Trophoblast cell (in vitro differentiated cells and primary cell): ENCODE results near the gene CPNE9.

Experiments used
- DNase-seq, 2 donors: peaks; one replicate each; pipeline ENCODE4 v3.0.0-alpha.2; 2016
- H2AFZ ChIP-seq: 2 replicates; pipeline ENCODE4 v1.6.1; 2013; ENCODE audit warnings: low read length, moderate library complexity, mild to moderate bottlenecking; ENCODE audit not compliant: insufficient read depth, poor library complexity
- H2AK5ac ChIP-seq: 2 replicates; pipeline ENCODE4 v1.6.1; 2013; ENCODE audit warnings: mild to moderate bottlenecking, low read length
- H2BK120ac ChIP-seq: 2 replicates; pipeline ENCODE4 v1.6.1; 2013; ENCODE audit warnings: low read length, mild to moderate bottlenecking, moderate library complexity; ENCODE audit not compliant: insufficient read depth, poor library complexity
- H2BK12ac ChIP-seq: 2 replicates; pipeline ENCODE4 v1.6.1; 2013; ENCODE audit warnings: mild to moderate bottlenecking, low read length, moderate library complexity
- H2BK5ac ChIP-seq: 2 replicates; pipeline ENCODE4 v1.6.1; 2013; ENCODE audit warnings: low read length, low read depth, moderate library complexity, mild to moderate bottlenecking; ENCODE audit not compliant: poor library complexity
- H3K14ac ChIP-seq: 2 replicates; pipeline ENCODE4 v1.6.1; 2013; ENCODE audit warnings: mild to moderate bottlenecking, low read length
- H3K18ac ChIP-seq: 2 replicates; pipeline ENCODE4 v1.6.1; 2013; ENCODE audit warnings: mild to moderate bottlenecking, low read length
- H3K23ac ChIP-seq: 2 replicates; pipeline ENCODE4 v1.6.1; 2013; ENCODE audit warnings: low read length
- H3K27ac ChIP-seq: 2 replicates; pipeline ENCODE4 v1.5.1; 2013; ENCODE audit warnings: low read depth, mild to moderate bottlenecking, inconsistent platforms, low read length, moderate library complexity
- H3K27me3 ChIP-seq: 2 replicates; pipeline ENCODE4 v1.6.1; 2013; ENCODE audit warnings: inconsistent platforms, mild to moderate bottlenecking, low read length, moderate library complexity; ENCODE audit not compliant: insufficient read depth
- H3K36me3 ChIP-seq, 2 experiments: 1 replicate in 1 of 2; 2 replicates in 1 of 2; pipeline ENCODE4 v1.6.1; 2013; ENCODE audit warnings: low read length in 2 of 2, mild to moderate bottlenecking in 2 of 2, moderate library complexity in 1 of 2; ENCODE audit not compliant: insufficient read depth in 2 of 2, control insufficient read depth in 1 of 2
- H3K4ac ChIP-seq: 2 replicates; pipeline ENCODE4 v1.6.1; 2013; ENCODE audit warnings: low read depth, mild to moderate bottlenecking, low read length, moderate library complexity
- H3K4me1 ChIP-seq, 2 experiments: 1 replicate in 1 of 2; 2 replicates in 1 of 2; pipeline ENCODE4 v1.6.1; 2013; ENCODE audit warnings: low read length in 2 of 2, mild to moderate bottlenecking in 2 of 2, moderate library complexity in 1 of 2; ENCODE audit not compliant: insufficient read depth in 2 of 2, control insufficient read depth in 1 of 2
- H3K4me2 ChIP-seq: 2 replicates; pipeline ENCODE4 v1.6.1; 2013; ENCODE audit warnings: inconsistent platforms, mild to moderate bottlenecking, low read length, moderate library complexity
- H3K4me3 ChIP-seq: 2 replicates; pipeline ENCODE4 v1.5.1; 2013; ENCODE audit warnings: mild to moderate bottlenecking, low read depth, low read length, inconsistent platforms
- H3K79me1 ChIP-seq: one replicate; pipeline ENCODE4 v1.6.1; 2013; ENCODE audit warnings: low read length
- H3K79me2 ChIP-seq: 2 replicates; pipeline ENCODE4 v1.6.1; 2013; ENCODE audit warnings: low read length, mild to moderate bottlenecking; ENCODE audit not compliant: control insufficient read depth, insufficient read depth, poor library complexity
- H3K9ac ChIP-seq: 2 replicates; pipeline ENCODE4 v1.6.1; 2013; ENCODE audit warnings: mild to moderate bottlenecking, low read length
- H3K9me3 ChIP-seq: 2 replicates; pipeline ENCODE4 v1.6.1; 2013; ENCODE audit warnings: low read depth, mild to moderate bottlenecking, control low read depth, inconsistent platforms, low read length; ENCODE audit not compliant: insufficient read depth
- H4K12ac ChIP-seq: 2 replicates; pipeline ENCODE4 v1.6.1; 2013; ENCODE audit warnings: low read depth, mild to moderate bottlenecking, low read length, moderate library complexity
- H4K8ac ChIP-seq: 2 replicates; pipeline ENCODE4 v1.6.1; 2013; ENCODE audit warnings: low read depth, mild to moderate bottlenecking, low read length, moderate library complexity
- H4K91ac ChIP-seq: one replicate; pipeline ENCODE4 v1.6.1; 2013; ENCODE audit warnings: low read depth, mild to moderate bottlenecking, low read length, moderate library complexity
- WGBS: extraction: QIAGEN DNeasy Blood & Tissue Kit; methylation state at CpG from one replicate; pipeline ENCODE4 v1.1.7; 2013; ENCODE audit warnings: missing lambda C conversion rate; ENCODE audit not compliant: insufficient read length, insufficient coverage; ENCODE audit errors: extremely low coverage; 5-methylcytosine and 5-hydroxymethylcytosine counted together

Gene CPNE9

GRCh38 chr3:9666704-9667445, 36.8 kb upstream of the CPNE9 start:
- Histone ChIP-seq H2BK120ac (no peak overlapping the region), H3K27ac (no peak overlapping the region), H3K4me2 (no peak overlapping the region), H2AK5ac (no peak overlapping the region), H3K18ac (no peak overlapping the region), H3K27me3 (no peaks in the 10 kb centered on the region), H3K14ac (no peak overlapping the region), H3K79me2 (no peaks in the 10 kb centered on the region), H2BK12ac (no peak overlapping the region), H2AFZ (no peak overlapping the region), H3K36me3 (peaks cover 36 to 50% of the 10 kb centered on the region in 2 experiments), H3K4me3 (no peak overlapping the region), H3K23ac (no peak overlapping the region), H3K9me3 (no peaks in the 10 kb centered on the region), H3K4ac (no peak overlapping the region), H3K4me1 (no peaks in the 10 kb centered on the region), H4K91ac (no peak overlapping the region), H2BK5ac (no peak overlapping the region), H4K8ac (no peak overlapping the region), H3K9ac (no peak overlapping the region), H3K79me1 (no peaks in the 10 kb centered on the region), H4K12ac (no peak overlapping the region)
- DNase-seq: no peak
- no CpG with 5 or more reads among the region's 7 CpGs for WGBS

GRCh38 chr3:9669277-9669676, 34.4 kb upstream of the CPNE9 start:
- Histone ChIP-seq H2BK120ac (no peak overlapping the region), H3K27ac (no peak overlapping the region), H2AK5ac (no peak overlapping the region), H4K91ac (no peak overlapping the region), H3K18ac (no peak overlapping the region), H3K4ac (no peak overlapping the region), H3K9me3 (no peaks in the 10 kb centered on the region), H3K79me2 (no peaks in the 10 kb centered on the region), H3K79me1 (no peaks in the 10 kb centered on the region), H3K23ac (no peak overlapping the region), H3K4me2 (no peak overlapping the region), H4K12ac (no peak overlapping the region), H3K4me1 (no peaks in the 10 kb centered on the region), H2AFZ (no peak overlapping the region), H3K14ac (no peak overlapping the region), H3K9ac (no peak overlapping the region), H2BK5ac (no peak overlapping the region), H3K4me3 (no peak overlapping the region), H4K8ac (no peak overlapping the region), H2BK12ac (no peak overlapping the region), H3K36me3 (peaks cover 33 to 52% of the 10 kb centered on the region in 2 experiments), H3K27me3 (no peaks in the 10 kb centered on the region)
- no CpG with 5 or more reads among the region's 4 CpGs for whole genome bisulfite sequencing
- DNase-seq: no peak

GRCh38 chr3:9669720-9670432, 33.8 kb upstream of the CPNE9 start:
- Histone ChIP-seq H2AFZ (no peak overlapping the region), H3K18ac (no peak overlapping the region), H2BK120ac (no peak overlapping the region), H4K8ac (no peak overlapping the region), H3K9me3 (no peaks in the 10 kb centered on the region), H3K79me2 (no peaks in the 10 kb centered on the region), H4K91ac (no peak overlapping the region), H3K14ac (no peak overlapping the region), H3K27ac (no peak overlapping the region), H3K4me2 (no peak overlapping the region), H2BK5ac (no peak overlapping the region), H3K4ac (no peak overlapping the region), H3K9ac (no peak overlapping the region), H3K4me3 (no peak overlapping the region), H4K12ac (no peak overlapping the region), H3K36me3 (peaks cover 33 to 51% of the 10 kb centered on the region in 2 experiments), H2AK5ac (no peak overlapping the region), H3K79me1 (no peaks in the 10 kb centered on the region), H3K27me3 (no peaks in the 10 kb centered on the region), H2BK12ac (no peak overlapping the region), H3K4me1 (no peaks in the 10 kb centered on the region), H3K23ac (no peak overlapping the region)
- no peak for DNase-seq
- no CpG with 5 or more reads among the region's 4 CpGs for WGBS

GRCh38 chr3:9673082-9673481, 30.6 kb upstream of the CPNE9 start:
- no peaks in the 10 kb centered on the region for H3K27me3 ChIP-seq
- no peak overlapping the region for H3K9ac ChIP-seq
- no peak overlapping the region for H2BK5ac ChIP-seq
- no peaks in the 10 kb centered on the region for H3K4me1 ChIP-seq
- no peak overlapping the region for H4K12ac ChIP-seq
- no peak overlapping the region for H3K4me2 ChIP-seq
- H2AK5ac ChIP-seq: no peak overlapping the region
- no peak overlapping the region for H3K18ac ChIP-seq
- H3K79me2 ChIP-seq: no peaks in the 10 kb centered on the region
- H3K14ac ChIP-seq: no peak overlapping the region
- H4K8ac ChIP-seq: no peak overlapping the region
- no peak overlapping the region for H3K27ac ChIP-seq
- H3K4ac ChIP-seq: no peak overlapping the region
- no peak overlapping the region for H3K23ac ChIP-seq
- no peak overlapping the region for H4K91ac ChIP-seq
- H2AFZ ChIP-seq: no peak overlapping the region
- no peaks in the 10 kb centered on the region for H3K9me3 ChIP-seq
- no peak overlapping the region for H2BK12ac ChIP-seq
- H2BK120ac ChIP-seq: no peak overlapping the region
- peaks cover 39 to 54% of the 10 kb centered on the region in 2 experiments for H3K36me3 ChIP-seq
- H3K4me3 ChIP-seq: no peak overlapping the region
- no peak for DNase-seq
- H3K79me1 ChIP-seq: no peaks in the 10 kb centered on the region
